Sciatic nerve (tissue), 2 donors: ENCODE measurements around the gene AKT1S1. TPM values are rescaled to one million over a fixed set of nuclear protein-coding genes. Genes with fewer than 3 reads are reported as not detected.

Experiments
- ATAC-seq: fragments of 200-7000 bp; cut with Tn5 transposase; one replicate; pipeline ENCODE4 v1.9.1; 2020; ENCODE audit warnings: mild to moderate bottlenecking, moderate library complexity
- DNase-seq: peaks from one replicate; pipeline ENCODE4 v3.0.0-alpha.2; 2020; ENCODE audit warnings: low spot score
- intact Hi-C: fragments of 100-400 bp; cut with DNase I; formaldehyde crosslinking; loops from one replicate; pipeline ENCODE4 v1.14.2; 2022
- total RNA-seq: library from RNA; stranded (reverse); fragmentation: NEBNext Ultra II Directional; extraction: Animal tissue kit (Norgen Biotek cat#: 25700); gene quantifications from one replicate; pipeline ENCODE4 v1.2.1, GENCODE V29; 2021
- donor health status: DM: no; HTN: no; CAD: no.
- donor health status: DM: no; HTN: no; CAD: no.

AKT1S1 gene
- total RNA-seq, 1 donor from 2014 or later: 36.6 TPM

- ATAC-seq (no peak), DNase-seq (no peak)
- intact Hi-C loops: no loop called here
These were observed 4.0 kb downstream of the AKT1S1 start for GRCh38 chr19:49873129-49873521.

GRCh38 chr19:49872245-49873128, 4.7 kb downstream of the AKT1S1 start:
- intact Hi-C loops: no loop called here
- no peak for ATAC-seq
- DNase-seq: no peak

GRCh38 chr19:49871349-49871985, 5.7 kb downstream of the AKT1S1 start:
- no peak for DNase-seq
- intact Hi-C loops: no loop called here
- ATAC-seq: no peak

GRCh38 chr19:49870309-49870901, 6.8 kb downstream of the AKT1S1 start:
- intact Hi-C loops: no loop called here

GRCh38 chr19:49869484-49870308, 7.5 kb downstream of the AKT1S1 start:
- ATAC-seq (peak; percentile 85), DNase-seq (peak; percentile 98)
- intact Hi-C loops: no loop called here

More at GRCh38 chr19:49870309-49870901, 6.8 kb downstream of the AKT1S1 start:
- ATAC-seq (no peak), DNase-seq (no peak)

- DNase-seq (peak; percentile 97), ATAC-seq (peak; percentile 7)
- intact Hi-C loops: no loop called here
These were observed 8.1 kb downstream of the AKT1S1 start for GRCh38 chr19:49869009-49869483.

GRCh38 chr19:49866933-49867782, 10.0 kb downstream of the AKT1S1 start, which contains the start of gene PNKP:
Gene PNKP (minus strand): TSS chr19:49867576. CDS start chr19:49867204, 372 bp downstream.
- intact Hi-C loops: no loop called here

GRCh38 chr19:49864890-49865289, 12.3 kb downstream of the AKT1S1 start:
- intact Hi-C loops: loop anchor here (5.0 kb wide), 1 partner anchor 1673 kb away; no protein-coding TSS in a partner anchor
- no peak for ATAC-seq
- DNase-seq: no peak

More at GRCh38 chr19:49866933-49867782, 10.0 kb downstream of the AKT1S1 start, which contains the start of gene PNKP:
- DNase-seq: peak; percentile 95
- peak; percentile 75 for ATAC-seq

GRCh38 chr19:49863935-49864320, 13.2 kb downstream of the AKT1S1 start:
- intact Hi-C loops: loop anchor here (5.0 kb wide), 1 partner anchor 1672 kb away; no protein-coding TSS in a partner anchor
- DNase-seq (peak; percentile 60), ATAC-seq (no peak)

GRCh38 chr19:49863254-49863934, 13.8 kb downstream of the AKT1S1 start:
- DNase-seq (no peak), ATAC-seq (no peak)
- intact Hi-C loops: loop anchor here (5.0 kb wide), 1 partner anchor 1671 kb away; no protein-coding TSS in a partner anchor

- DNase-seq (no peak), ATAC-seq (no peak)
- intact Hi-C loops: loop anchor here (5.0 kb wide), 1 partner anchor 1670 kb away; no protein-coding TSS in a partner anchor
These were observed 14.5 kb downstream of the AKT1S1 start for GRCh38 chr19:49862391-49863253.

- intact Hi-C loops: loop anchor here (5.0 kb wide), 1 partner anchor 1669 kb away; no protein-coding TSS in a partner anchor
- no peak for DNase-seq
- no peak for ATAC-seq
These were observed 15.4 kb downstream of the AKT1S1 start for GRCh38 chr19:49861541-49862378.

GRCh38 chr19:49861107-49861506, 16.0 kb downstream of the AKT1S1 start:
- DNase-seq (peak; percentile 74), ATAC-seq (peak; percentile 56)
- intact Hi-C loops: loop anchor here (5.0 kb wide), 1 partner anchor 1669 kb away; no protein-coding TSS in a partner anchor

- intact Hi-C loops: loop anchor here (5.0 kb wide), 1 partner anchor 1668 kb away; no protein-coding TSS in a partner anchor
- ATAC-seq: no peak
- DNase-seq: no peak
These were observed 16.6 kb downstream of the AKT1S1 start for GRCh38 chr19:49860336-49861102.
